Activated CD4-positive, alpha-beta T cell treated with anti-CD3 and anti-CD28 coated beads, Interleukin-2, Interleukin-6, amounts not matched to agents 100 ng/mL and 50 ng/mL, durations not matched to agents 16 hours and 8 hours (primary cell): ENCODE results near the gene ZFAND5.

Experiments
- DNase-seq: peaks from one replicate; pipeline ENCODE4 v3.0.0-alpha.2; 2020

Gene ZFAND5

GRCh38 chr9:72362680-72363139 lies 2.3 kb downstream of the ZFAND5 start:
- peak; percentile 62 for DNase-seq

- DNase-seq = no peak
Observed at GRCh38 chr9:72362118-72362531, 2.9 kb downstream of the ZFAND5 start.

- DNase-seq = no peak
Observed at GRCh38 chr9:72361217-72361616, 3.8 kb downstream of the ZFAND5 start.

- no peak for DNase-seq
Observed at GRCh38 chr9:72360324-72360723, 4.7 kb downstream of the ZFAND5 start.

GRCh38 chr9:72356041-72356582 lies 8.9 kb downstream of the ZFAND5 start:
- no peak for DNase-seq

GRCh38 chr9:72355153-72355552 lies 9.9 kb downstream of the ZFAND5 start:
- DNase-seq = no peak

GRCh38 chr9:72354704-72355103 lies 10.3 kb downstream of the ZFAND5 start:
- no peak for DNase-seq

- no peak for DNase-seq
Observed at GRCh38 chr9:72353455-72354116, 11.4 kb downstream of the ZFAND5 start.

GRCh38 chr9:72352911-72353388 lies 12.1 kb downstream of the ZFAND5 start:
- no peak for DNase-seq

GRCh38 chr9:72351538-72352453 lies 13.2 kb downstream of the ZFAND5 start:
- DNase-seq = no peak

- DNase-seq = no peak
Observed at GRCh38 chr9:72349911-72350310, 15.1 kb downstream of the ZFAND5 start.

GRCh38 chr9:72349240-72349639 lies 15.8 kb downstream of the ZFAND5 start:
- DNase-seq = no peak

GRCh38 chr9:72346333-72346732 lies 18.7 kb downstream of the ZFAND5 start:
- DNase-seq = no peak

GRCh38 chr9:72338631-72339030 lies 26.4 kb downstream of the ZFAND5 start:
- no peak for DNase-seq

- no peak for DNase-seq
Observed at GRCh38 chr9:72337286-72337685, 27.7 kb downstream of the ZFAND5 start.

GRCh38 chr9:72334658-72335337 lies 30.2 kb downstream of the ZFAND5 start:
- no peak for DNase-seq

GRCh38 chr9:72333709-72334108 lies 31.3 kb downstream of the ZFAND5 start:
- no peak for DNase-seq

GRCh38 chr9:72333197-72333596 lies 31.8 kb downstream of the ZFAND5 start:
- DNase-seq = no peak

- no peak for DNase-seq
Observed at GRCh38 chr9:72332351-72332750, 32.7 kb downstream of the ZFAND5 start.

GRCh38 chr9:72327631-72328030 lies 37.4 kb downstream of the ZFAND5 start:
- no peak for DNase-seq

- DNase-seq = no peak
Observed at GRCh38 chr9:72326641-72327040, 38.4 kb downstream of the ZFAND5 start.

GRCh38 chr9:72324974-72325373 lies 40.0 kb downstream of the ZFAND5 start:
- DNase-seq = no peak

GRCh38 chr9:72322678-72323077 lies 42.3 kb downstream of the ZFAND5 start:
- no peak for DNase-seq
